HCT116 (cell line): ENCODE data around the gene RILPL1.

Experiments
- CBX3 ChIP-seq: IDR thresholded peaks from 2 replicates; pipeline ENCODE4 v1.6.1; 2012; ENCODE audit warnings: low read depth
- EZH2phosphoT487 ChIP-seq: fragments of 200-600 bp; IDR thresholded peaks from 2 replicates; pipeline ENCODE4 v1.6.1; 2018; ENCODE audit warnings: antibody characterized with exemption, borderline replicate concordance
- FOSL1 ChIP-seq: IDR thresholded peaks from 2 replicates; pipeline ENCODE4 v1.6.1; 2012; ENCODE audit warnings: low read depth
- POLR2A ChIP-seq: IDR thresholded peaks from 2 replicates; pipeline ENCODE4 v1.7.0; 2011; ENCODE audit warnings: borderline replicate concordance; ENCODE audit not compliant: insufficient read depth, insufficient read length; ENCODE audit errors: extremely low read depth
- POLR2AphosphoS5 ChIP-seq: IDR thresholded peaks from 2 replicates; pipeline ENCODE4 v1.6.1; 2011; ENCODE audit warnings: mild to moderate bottlenecking, low read depth, low read length, moderate library complexity
- YY1 ChIP-seq: IDR thresholded peaks from 2 replicates; pipeline ENCODE4 v1.6.1; 2011; ENCODE audit warnings: low read length, low read depth, moderate library complexity, mild to moderate bottlenecking; ENCODE audit not compliant: insufficient replicate concordance; ENCODE audit errors: extremely low read depth
- TF ChIP-seq, protein P1 (sequence below): IDR thresholded peaks from 2 replicates; pipeline ENCODE4 v1.6.1; 2012
- TF ChIP-seq, protein P2 (sequence below), 3 experiments: fragments of 200-600 bp in 1 of 3; sonication (generic) in 1 of 3; IDR thresholded peaks in 2 of 3; conservative IDR thresholded peaks in 1 of 3; 2 replicates each; pipeline ENCODE4 v1.5.1; 2012 to 2017; ENCODE audit warnings: low read depth in 2 of 3, low read length in 2 of 3, antibody characterized with exemption in 1 of 3, borderline replicate concordance in 1 of 3, control low read depth in 1 of 3, mild to moderate bottlenecking in 1 of 3, mixed read lengths in 1 of 3, mixed run types in 1 of 3, moderate library complexity in 1 of 3; ENCODE audit not compliant: insufficient read depth in 1 of 3
- TF ChIP-seq, protein P3 (sequence below): IDR thresholded peaks from 2 replicates; pipeline ENCODE4 v1.6.1; 2012; ENCODE audit warnings: low read depth
- TF ChIP-seq, protein P4 (sequence below): IDR thresholded peaks from 2 replicates; pipeline ENCODE4 v1.6.1; 2011; ENCODE audit warnings: mild to moderate bottlenecking, low read length, moderate library complexity; ENCODE audit not compliant: insufficient replicate concordance; ENCODE audit errors: extremely low read depth

DNA sequence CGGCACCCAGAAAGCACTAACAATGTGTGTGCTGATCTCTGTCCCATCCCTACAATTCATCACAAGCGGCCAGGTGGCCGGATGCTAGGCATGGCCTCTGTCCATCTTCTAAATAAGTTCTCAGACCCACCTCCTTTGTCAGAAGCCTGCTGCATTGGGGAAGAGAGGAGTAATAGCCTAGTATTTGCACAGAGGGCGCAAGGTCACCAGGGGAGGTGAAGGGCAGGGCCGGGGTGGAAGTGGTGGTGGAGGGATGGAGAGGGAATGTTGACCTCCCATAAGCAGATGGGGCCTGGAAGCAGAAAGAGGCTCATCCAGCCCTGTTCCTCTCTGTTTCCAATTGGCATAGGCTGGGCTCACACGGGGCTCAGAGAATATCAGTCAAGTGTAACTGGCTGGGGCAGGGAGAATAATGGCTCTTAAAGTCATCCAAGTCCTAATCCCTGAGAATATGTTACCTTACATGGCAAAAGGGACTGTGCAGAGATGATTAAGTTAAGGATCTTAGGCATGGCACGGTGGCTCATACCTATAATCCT is 6.9 kb downstream of the RILPL1 start:
- TF ChIP-seq, protein P1, sequence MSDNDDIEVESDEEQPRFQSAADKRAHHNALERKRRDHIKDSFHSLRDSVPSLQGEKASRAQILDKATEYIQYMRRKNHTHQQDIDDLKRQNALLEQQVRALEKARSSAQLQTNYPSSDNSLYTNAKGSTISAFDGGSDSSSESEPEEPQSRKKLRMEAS, result no peak
- TF ChIP-seq EZH2phosphoT487 (no peak), YY1 (no peak), POLR2AphosphoS5 (no peak), POLR2A (no peak), CBX3 (no peak), FOSL1 (no peak)
- TF ChIP-seq, protein P2, sequence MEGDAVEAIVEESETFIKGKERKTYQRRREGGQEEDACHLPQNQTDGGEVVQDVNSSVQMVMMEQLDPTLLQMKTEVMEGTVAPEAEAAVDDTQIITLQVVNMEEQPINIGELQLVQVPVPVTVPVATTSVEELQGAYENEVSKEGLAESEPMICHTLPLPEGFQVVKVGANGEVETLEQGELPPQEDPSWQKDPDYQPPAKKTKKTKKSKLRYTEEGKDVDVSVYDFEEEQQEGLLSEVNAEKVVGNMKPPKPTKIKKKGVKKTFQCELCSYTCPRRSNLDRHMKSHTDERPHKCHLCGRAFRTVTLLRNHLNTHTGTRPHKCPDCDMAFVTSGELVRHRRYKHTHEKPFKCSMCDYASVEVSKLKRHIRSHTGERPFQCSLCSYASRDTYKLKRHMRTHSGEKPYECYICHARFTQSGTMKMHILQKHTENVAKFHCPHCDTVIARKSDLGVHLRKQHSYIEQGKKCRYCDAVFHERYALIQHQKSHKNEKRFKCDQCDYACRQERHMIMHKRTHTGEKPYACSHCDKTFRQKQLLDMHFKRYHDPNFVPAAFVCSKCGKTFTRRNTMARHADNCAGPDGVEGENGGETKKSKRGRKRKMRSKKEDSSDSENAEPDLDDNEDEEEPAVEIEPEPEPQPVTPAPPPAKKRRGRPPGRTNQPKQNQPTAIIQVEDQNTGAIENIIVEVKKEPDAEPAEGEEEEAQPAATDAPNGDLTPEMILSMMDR (IDR thresholded peaks at IDR 0.05 in 2 of 3, conservative IDR thresholded peaks at IDR 0.05 in 1 of 3; ENCODE audit: borderline replicate concordance in 1 of 3, insufficient read depth in 1 of 3, low read depth in 2 of 3, low read length in 2 of 3), result no peak
- TF ChIP-seq, protein P3, sequence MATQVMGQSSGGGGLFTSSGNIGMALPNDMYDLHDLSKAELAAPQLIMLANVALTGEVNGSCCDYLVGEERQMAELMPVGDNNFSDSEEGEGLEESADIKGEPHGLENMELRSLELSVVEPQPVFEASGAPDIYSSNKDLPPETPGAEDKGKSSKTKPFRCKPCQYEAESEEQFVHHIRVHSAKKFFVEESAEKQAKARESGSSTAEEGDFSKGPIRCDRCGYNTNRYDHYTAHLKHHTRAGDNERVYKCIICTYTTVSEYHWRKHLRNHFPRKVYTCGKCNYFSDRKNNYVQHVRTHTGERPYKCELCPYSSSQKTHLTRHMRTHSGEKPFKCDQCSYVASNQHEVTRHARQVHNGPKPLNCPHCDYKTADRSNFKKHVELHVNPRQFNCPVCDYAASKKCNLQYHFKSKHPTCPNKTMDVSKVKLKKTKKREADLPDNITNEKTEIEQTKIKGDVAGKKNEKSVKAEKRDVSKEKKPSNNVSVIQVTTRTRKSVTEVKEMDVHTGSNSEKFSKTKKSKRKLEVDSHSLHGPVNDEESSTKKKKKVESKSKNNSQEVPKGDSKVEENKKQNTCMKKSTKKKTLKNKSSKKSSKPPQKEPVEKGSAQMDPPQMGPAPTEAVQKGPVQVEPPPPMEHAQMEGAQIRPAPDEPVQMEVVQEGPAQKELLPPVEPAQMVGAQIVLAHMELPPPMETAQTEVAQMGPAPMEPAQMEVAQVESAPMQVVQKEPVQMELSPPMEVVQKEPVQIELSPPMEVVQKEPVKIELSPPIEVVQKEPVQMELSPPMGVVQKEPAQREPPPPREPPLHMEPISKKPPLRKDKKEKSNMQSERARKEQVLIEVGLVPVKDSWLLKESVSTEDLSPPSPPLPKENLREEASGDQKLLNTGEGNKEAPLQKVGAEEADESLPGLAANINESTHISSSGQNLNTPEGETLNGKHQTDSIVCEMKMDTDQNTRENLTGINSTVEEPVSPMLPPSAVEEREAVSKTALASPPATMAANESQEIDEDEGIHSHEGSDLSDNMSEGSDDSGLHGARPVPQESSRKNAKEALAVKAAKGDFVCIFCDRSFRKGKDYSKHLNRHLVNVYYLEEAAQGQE, result no peak
- TF ChIP-seq, protein P4, sequence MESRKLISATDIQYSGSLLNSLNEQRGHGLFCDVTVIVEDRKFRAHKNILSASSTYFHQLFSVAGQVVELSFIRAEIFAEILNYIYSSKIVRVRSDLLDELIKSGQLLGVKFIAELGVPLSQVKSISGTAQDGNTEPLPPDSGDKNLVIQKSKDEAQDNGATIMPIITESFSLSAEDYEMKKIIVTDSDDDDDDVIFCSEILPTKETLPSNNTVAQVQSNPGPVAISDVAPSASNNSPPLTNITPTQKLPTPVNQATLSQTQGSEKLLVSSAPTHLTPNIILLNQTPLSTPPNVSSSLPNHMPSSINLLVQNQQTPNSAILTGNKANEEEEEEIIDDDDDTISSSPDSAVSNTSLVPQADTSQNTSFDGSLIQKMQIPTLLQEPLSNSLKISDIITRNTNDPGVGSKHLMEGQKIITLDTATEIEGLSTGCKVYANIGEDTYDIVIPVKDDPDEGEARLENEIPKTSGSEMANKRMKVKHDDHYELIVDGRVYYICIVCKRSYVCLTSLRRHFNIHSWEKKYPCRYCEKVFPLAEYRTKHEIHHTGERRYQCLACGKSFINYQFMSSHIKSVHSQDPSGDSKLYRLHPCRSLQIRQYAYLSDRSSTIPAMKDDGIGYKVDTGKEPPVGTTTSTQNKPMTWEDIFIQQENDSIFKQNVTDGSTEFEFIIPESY, result no peak
